ENCODE data around the gene MSI2. TPM values are rescaled to one million over a fixed set of nuclear protein-coding genes. Genes with fewer than 3 reads are reported as not detected.

MSI2 gene
- total RNA-seq, 6 experiments from 2014 or later = 12.0 to 22.6 (median 19.4) TPM

DNA sequence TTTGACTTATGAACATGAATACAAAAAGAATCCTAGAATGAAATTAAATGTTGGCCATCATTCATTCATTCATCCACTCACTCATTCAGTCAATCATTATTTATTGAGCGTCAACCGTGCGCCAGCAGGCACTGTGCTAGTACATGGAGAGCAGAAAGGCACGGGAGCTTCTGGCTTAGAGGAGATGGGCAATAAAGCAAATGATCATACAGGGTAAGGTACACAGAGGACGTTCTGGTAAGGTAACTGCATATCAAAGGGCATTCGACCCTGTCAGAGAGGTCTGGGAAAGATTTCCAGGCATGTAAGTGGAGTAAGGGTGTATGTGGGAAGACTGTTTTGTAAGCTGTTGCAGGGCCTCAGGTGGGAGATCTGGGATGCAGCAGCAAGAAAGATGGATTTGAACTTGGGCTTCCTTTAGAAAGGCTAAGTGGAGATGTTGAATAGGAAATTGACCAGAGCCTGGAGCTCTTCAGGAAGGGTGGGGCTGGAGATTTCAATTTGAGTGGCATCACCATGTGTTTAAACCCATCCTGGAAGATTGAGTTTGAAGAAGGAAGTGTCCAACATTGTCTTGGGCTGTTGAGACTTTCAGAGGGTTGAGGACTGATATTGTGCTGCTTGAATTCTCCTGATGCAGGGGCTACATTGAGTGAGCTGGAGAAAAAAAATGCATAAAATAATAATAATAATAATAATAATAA is 2.8 kb upstream of the MSI2 start:
- DNase-seq = no peak
- TF ChIP-seq CTCF (IDR thresholded peaks at IDR 0.05) = no peak
- TF ChIP-seq POLR2A (IDR thresholded peaks at IDR 0.05) = no peak
- H3K27ac ChIP-seq = no peak overlapping the region

GRCh38 chr17:57255182-57255775 is 1.0 kb upstream of the MSI2 start:
- no peak for DNase-seq
- H3K4me1 ChIP-seq = no peaks in the 10 kb centered on the region
- intact Hi-C loops (cut with DNase I) = no loop called here
- peak overlapping the region; percentile 85 to 94 (median 92) for H3K27ac ChIP-seq
- ATAC-seq = no peak
- H3K36me3 ChIP-seq = no peaks in the 10 kb centered on the region
- no peak for TF ChIP-seq CTCF (IDR thresholded peaks at IDR 0.05)
- TF ChIP-seq POLR2A (IDR thresholded peaks at IDR 0.05) = no peak
- H3K4me3 ChIP-seq = peak overlapping the region; percentile 74 to 76 (median 76)
- 30% methylated on average over 16 of the region's 16 CpGs for WGBS (ENCODE audit: insufficient coverage, low coverage, low lambda C conversion rate, missing lambda C conversion rate)
- no peaks in the 10 kb centered on the region for H3K27me3 ChIP-seq
- H3K9me3 ChIP-seq = no peaks in the 10 kb centered on the region

More for the DNA sequence above, 2.8 kb upstream of the MSI2 start:
- Histone ChIP-seq H3K4me3 (no peak overlapping the region), H3K4me1 (no peaks in the 10 kb centered on the region), H3K27me3 (no peaks in the 10 kb centered on the region), H3K36me3 (no peaks in the 10 kb centered on the region), H3K9me3 (no peaks in the 10 kb centered on the region)
- WGBS (ENCODE audit: insufficient coverage, low coverage, low lambda C conversion rate, missing lambda C conversion rate) = 66% methylated on average over 6 of the region's 6 CpGs
- intact Hi-C loops (cut with DNase I) = no loop called here
- no peak for ATAC-seq

- no peak for TF ChIP-seq CTCF (IDR thresholded peaks at IDR 0.05)
- TF ChIP-seq POLR2A (IDR thresholded peaks at IDR 0.05) = no peak
- Histone ChIP-seq H3K27me3 (no peaks in the 10 kb centered on the region), H3K4me1 (no peaks in the 10 kb centered on the region), H3K4me3 (peak overlapping the region; percentile 74 to 76 (median 76)), H3K9me3 (no peaks in the 10 kb centered on the region), H3K36me3 (peaks cover 0 to 1% (median 0%) of the 10 kb centered on the region in 4 donors), H3K27ac (peak overlapping the region; percentile 68 to 94 (median 92))
- ATAC-seq = peak; percentile 40 to 51 (median 43)
- intact Hi-C loops (cut with DNase I) = no loop called here
- WGBS (ENCODE audit: insufficient coverage, low coverage, low lambda C conversion rate, missing lambda C conversion rate) = 0% methylated on average over 17 of the region's 36 CpGs
- no peak for DNase-seq
Measured at GRCh38 chr17:57256708-57257112, 387 bp downstream of the MSI2 start.

- Histone ChIP-seq H3K36me3 (peaks cover 0 to 7% (median 0%) of the 10 kb centered on the region in 4 donors), H3K4me1 (no peaks in the 10 kb centered on the region), H3K9me3 (no peaks in the 10 kb centered on the region), H3K27me3 (no peaks in the 10 kb centered on the region), H3K27ac (peak overlapping the region; percentile 68 to 94 (median 92)), H3K4me3 (peak overlapping the region; percentile 74 to 76 (median 76))
- ATAC-seq (no peak), DNase-seq (no peak)
- 6% methylated on average over 19 of the region's 19 CpGs for WGBS (ENCODE audit: insufficient coverage, low coverage, low lambda C conversion rate, missing lambda C conversion rate)
- intact Hi-C loops (cut with DNase I) = no loop called here
- no peak for TF ChIP-seq POLR2A (IDR thresholded peaks at IDR 0.05)
- no peak for TF ChIP-seq CTCF (IDR thresholded peaks at IDR 0.05)
Measured at GRCh38 chr17:57257195-57257894, 1.0 kb downstream of the MSI2 start.

Data from right lobe of liver (tissue), 6 donors.